GM18499 (cell line): Measurements from ENCODE around the gene APOBR.
"Not testable (repeated sequence)": the region's sequence is repeated elsewhere in the genome, so short reads cannot be mapped to it uniquely, and the experiment has no call there.

Source experiments
- ATAC-seq: cut with Tn5 transposase; IDR thresholded peaks from one replicate; pipeline ENCODE4 v1.9.1; 2021; ENCODE audit warnings: moderate number of reproducible peaks; ENCODE audit not compliant: insufficient read depth, unreplicated experiment

APOBR gene

GRCh38 chr16:28494121-28494851 lies at the start of gene APOBR:
Gene APOBR (plus strand): TSS chr16:28494643. CDS start chr16:28494682, 39 bp downstream.
- ATAC-seq: no peak

- ATAC-seq: not testable (repeated sequence)
Measured at GRCh38 chr16:28446388-28446787, 48.1 kb upstream of the APOBR start.

GRCh38 chr16:28447081-28447480 lies 47.4 kb upstream of the APOBR start:
- ATAC-seq: not testable (repeated sequence)

- ATAC-seq: no peak
Measured at GRCh38 chr16:28473714-28474265, 20.7 kb upstream of the APOBR start.

- ATAC-seq: no peak
Measured at GRCh38 chr16:28475221-28475620, 19.2 kb upstream of the APOBR start.

- no peak for ATAC-seq
Measured at GRCh38 chr16:28477311-28477920, 17.0 kb upstream of the APOBR start.

GRCh38 chr16:28478506-28479180 lies 15.8 kb upstream of the APOBR start:
- ATAC-seq: no peak

GRCh38 chr16:28482026-28482425 lies 12.4 kb upstream of the APOBR start:
- ATAC-seq: no peak

GRCh38 chr16:28483361-28483760 lies 11.1 kb upstream of the APOBR start:
- not testable (repeated sequence) for ATAC-seq

GRCh38 chr16:28486266-28486665 lies 8.2 kb upstream of the APOBR start:
- no peak for ATAC-seq

- no peak for ATAC-seq
Measured at GRCh38 chr16:28491230-28491969, 3.0 kb upstream of the APOBR start.

- ATAC-seq: peak; percentile 38
Measured at GRCh38 chr16:28491970-28492474, 2.4 kb upstream of the APOBR start, which contains the start of gene CLN3. Gene CLN3 (minus strand): TSS chr16:28492074. CDS start chr16:28491759, 315 bp downstream.

GRCh38 chr16:28492511-28492910 lies 1.9 kb upstream of the APOBR start:
- no peak for ATAC-seq

GRCh38 chr16:28495098-28495793 lies 803 bp downstream of the APOBR start:
- no peak for ATAC-seq

- no peak for ATAC-seq
Measured at GRCh38 chr16:28495795-28496749, 1.6 kb downstream of the APOBR start.

GRCh38 chr16:28496844-28497243 lies 2.4 kb downstream of the APOBR start:
- ATAC-seq: no peak

- ATAC-seq: no peak
Measured at GRCh38 chr16:28497386-28497785, 2.9 kb downstream of the APOBR start.

GRCh38 chr16:28497861-28498599 lies 3.6 kb downstream of the APOBR start:
- ATAC-seq: no peak
